Measurements from ENCODE around the gene A1CF.
"Not testable (repeated sequence)": the region's sequence is repeated elsewhere in the genome, so short reads cannot be mapped to it uniquely, and the experiment has no call there.

Gene A1CF, protein sequence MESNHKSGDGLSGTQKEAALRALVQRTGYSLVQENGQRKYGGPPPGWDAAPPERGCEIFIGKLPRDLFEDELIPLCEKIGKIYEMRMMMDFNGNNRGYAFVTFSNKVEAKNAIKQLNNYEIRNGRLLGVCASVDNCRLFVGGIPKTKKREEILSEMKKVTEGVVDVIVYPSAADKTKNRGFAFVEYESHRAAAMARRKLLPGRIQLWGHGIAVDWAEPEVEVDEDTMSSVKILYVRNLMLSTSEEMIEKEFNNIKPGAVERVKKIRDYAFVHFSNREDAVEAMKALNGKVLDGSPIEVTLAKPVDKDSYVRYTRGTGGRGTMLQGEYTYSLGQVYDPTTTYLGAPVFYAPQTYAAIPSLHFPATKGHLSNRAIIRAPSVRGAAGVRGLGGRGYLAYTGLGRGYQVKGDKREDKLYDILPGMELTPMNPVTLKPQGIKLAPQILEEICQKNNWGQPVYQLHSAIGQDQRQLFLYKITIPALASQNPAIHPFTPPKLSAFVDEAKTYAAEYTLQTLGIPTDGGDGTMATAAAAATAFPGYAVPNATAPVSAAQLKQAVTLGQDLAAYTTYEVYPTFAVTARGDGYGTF

DNA sequence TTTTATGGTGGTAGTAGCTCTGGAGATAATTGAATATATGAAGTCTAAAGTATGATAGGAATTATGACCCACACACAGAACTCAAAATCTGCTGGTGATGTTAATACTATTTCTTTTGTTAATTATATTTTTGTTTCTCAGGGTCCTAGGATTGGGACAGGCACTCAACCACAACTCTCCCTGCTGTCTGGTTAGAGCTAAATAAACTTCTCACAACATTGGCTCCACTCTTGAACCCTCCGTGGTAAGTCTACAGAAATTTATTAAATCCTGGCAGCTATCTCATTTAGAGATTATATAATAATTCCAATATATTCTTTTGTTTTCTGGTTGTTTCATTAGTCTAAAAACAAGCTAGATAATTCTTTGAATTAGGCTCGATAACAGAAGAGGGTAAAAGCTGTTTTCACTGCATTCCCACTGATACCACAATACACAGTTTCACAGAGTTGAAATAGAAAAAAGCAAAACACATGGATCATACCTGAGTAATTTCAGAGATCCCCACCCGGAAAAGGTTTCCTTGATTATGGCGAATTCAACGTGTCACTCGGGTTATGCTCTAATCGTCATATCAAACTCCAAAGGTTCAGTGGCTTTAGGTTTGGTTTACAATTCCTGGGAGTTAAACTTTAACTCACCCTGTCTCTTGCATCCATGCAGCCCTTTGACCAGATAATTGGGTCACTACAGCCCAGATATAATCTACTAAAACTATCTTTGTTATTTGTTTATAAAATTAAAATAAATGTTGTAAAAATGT is at the start of gene A1CF:
Gene A1CF, minus strand, starts transcription at position 531 of the 763 bp plus-strand sequence. CDS start 25,687 bp downstream, outside the sequence.
- DNase-seq = no peak

DNA sequence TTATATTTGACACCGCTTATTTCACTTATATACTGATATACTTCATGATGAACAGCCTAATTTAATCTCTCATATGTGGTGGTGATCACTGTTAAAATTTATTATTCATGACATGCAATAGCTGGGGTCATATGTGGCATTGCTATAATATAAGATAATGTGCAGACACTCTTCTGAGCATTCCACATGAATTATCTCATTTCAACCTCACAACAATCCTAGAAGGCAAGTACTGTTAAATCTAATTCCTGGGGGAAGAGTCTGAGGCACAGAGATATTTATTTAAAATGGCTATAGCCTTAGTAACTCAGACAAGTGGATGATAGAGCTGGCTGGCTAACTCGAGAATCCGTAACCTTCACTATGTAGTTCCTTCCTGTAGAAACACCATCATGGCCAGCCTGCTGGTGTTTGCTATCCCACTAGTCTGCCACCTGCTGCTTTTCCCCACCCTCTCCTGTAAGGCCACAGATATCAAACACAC is 46.6 kb upstream of the A1CF start:
- no peak for DNase-seq

DNA sequence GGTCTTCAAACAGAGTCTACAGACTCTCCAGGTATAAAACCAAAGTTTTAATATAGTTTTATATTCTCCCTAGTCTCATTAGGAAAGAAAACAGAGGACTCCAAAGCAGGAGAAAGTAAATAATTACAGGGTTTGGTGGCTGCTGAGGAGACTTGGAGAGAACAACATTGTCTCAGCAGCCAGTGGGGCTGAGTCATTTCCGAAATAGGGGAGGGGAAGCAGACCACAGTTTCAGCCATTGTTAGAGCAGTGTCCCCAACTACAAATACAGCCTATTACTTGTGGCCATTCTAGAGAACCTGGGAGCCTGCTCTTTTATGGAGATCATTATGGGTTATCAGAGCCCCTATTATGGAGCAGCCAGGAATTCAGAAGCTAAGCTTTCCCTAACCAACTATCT is 44.2 kb upstream of the A1CF start:
- DNase-seq = no peak

DNA sequence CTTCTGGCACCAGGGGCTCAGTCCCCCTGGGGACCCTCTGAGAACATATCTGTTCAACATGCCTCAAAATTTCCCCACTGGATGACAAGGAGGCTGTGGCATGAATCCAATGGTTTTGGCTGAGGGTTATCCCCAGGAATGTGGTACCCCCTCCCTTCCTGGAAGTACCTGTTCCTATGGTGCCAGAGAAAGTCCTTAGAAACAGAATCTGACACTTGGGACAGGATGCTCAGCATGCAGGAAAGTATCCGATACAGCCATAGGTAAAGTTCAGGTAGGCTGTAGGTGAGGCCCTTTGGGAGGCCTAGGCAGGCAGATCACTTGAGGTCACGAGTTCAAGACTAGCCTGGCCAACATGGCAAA is 42.7 kb upstream of the A1CF start:
- no peak for DNase-seq

DNA sequence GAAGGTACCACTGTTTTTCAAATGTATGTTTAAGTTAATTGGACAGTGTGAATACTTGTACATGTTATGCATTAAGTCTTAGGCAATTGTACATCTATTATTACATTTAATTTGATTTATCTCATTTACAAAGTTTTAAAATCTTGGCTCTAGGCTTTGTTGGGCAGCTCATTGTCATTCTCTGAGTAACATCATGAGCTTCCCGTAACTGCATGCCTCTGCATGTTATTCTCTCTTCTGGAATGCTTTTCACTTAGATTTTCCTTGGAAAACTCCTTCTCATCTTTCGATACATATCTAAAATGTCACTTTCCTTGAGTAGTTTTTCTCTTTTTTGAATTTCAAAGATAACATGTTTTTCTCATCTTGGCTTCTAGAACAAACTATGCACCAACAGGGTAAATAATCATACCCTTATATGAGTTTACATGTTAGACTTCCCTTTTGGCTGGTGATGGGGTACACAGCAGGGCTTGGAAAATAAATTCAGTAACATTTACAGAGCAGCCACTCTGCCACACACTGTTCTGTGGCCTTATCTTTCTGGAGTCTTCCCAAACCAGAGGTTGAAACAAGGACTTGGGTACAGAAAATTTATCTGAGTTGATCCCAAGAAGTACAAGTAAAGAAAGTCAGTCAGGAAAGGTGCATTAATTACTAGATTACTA is 42.2 kb upstream of the A1CF start:
- DNase-seq = no peak

DNA sequence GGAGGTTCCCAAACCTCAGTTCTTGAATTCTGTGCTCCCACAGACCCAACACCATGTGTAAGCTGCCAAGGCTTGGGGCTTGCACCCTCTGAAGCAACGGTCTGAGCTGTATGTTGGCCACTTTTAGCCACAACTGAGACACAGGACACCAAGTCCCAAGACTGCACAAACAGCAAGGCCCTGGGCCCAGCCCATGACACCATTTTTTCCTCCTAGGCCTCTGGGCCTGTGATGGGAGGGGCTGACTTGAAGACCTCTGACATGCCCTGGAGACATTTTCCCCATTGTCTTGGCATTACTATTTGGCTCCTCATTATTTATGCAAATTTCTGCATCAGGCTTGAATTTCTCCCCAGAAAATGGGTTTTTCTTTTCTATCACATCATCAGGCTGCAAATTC is 38.0 kb upstream of the A1CF start:
- not testable (repeated sequence) for DNase-seq

DNA sequence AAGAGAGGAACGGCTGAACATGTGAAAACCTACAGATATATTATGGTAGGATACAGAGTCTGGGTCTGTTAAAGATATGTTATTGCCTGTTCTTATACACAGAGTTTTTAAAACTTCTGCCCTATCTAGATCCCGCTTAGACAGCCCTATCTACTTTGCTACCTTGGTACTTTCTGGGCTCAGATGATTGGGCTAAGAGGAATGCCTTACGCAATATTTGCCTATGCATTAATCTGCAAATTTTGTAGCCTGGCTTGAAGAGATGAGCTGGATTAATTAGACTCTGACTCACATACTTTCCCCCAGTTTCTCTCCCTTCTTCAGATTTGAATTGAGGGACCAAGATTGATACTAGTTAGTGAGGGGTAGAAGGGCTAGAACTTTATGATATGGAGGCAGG is 33.6 kb upstream of the A1CF start:
- no peak for DNase-seq

DNA sequence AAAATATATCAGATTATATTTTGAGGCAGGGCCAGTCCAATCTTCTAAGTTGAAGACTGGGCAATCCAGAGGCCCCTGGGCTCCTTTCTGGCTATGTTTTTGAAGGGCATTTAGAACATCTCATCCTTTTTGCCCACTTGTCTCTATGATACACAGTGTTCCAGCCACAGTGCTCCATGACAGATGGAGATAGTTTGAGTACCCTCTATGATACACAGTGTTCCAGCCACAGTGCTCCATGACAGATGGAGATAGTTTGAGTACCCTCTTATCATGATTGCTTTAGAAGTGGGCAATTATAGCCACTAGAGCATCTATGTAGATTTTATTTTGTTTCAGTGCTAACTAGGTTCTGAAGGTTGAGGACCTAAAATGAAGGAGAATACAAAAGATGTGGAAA is 33.1 kb upstream of the A1CF start:
- no peak for DNase-seq

DNA sequence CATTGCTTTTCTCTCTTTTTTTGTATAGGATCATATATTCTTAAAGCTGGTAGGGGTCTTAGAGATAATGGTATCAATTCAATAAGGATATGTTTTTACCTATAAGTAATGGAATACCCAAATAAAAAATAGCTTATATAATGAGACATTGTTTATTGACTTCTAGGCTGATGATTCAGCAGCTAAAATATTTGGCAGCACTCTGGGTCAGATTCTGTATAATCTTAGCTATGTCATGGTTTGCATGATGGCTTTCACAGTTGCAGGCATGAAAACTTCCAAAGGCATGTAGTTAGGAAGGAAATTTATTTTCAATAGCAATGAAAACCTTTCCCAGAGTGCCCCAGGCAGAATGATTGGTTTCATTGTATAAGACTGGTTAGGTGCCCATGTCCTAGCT is 32.1 kb upstream of the A1CF start:
- no peak for DNase-seq

DNA sequence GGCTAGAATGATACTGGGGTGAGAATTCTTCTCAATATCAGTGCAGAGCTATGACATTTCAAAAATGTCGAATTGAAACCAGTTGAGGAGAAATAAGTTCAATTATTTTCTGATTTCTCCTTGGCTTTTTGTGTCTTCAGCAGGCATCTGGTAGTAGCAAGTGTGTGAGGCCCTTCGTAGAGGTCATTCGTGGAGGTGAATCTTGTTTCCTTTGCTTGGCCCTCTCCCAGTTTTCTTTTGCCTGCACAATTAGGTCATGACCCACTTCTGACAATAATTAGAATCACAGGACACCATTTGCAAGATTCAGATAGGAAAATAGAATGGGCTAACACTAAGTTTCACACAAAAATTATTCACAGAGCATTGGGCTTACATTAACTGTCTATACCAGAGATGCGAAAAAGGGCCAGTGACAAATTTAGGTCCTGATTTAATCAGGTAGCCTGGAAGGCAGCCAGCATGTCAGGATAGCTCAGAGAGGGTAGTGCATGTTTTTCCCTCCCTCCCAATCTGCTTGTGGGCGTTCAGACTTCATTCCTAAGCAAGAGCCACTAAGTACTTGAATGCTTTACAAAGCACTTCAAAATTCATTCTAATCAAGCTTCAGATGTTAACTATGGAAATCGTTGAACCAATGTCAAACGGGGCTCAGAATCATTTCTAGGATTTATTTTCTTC is 24.0 kb upstream of the A1CF start:
- DNase-seq = no peak

DNA sequence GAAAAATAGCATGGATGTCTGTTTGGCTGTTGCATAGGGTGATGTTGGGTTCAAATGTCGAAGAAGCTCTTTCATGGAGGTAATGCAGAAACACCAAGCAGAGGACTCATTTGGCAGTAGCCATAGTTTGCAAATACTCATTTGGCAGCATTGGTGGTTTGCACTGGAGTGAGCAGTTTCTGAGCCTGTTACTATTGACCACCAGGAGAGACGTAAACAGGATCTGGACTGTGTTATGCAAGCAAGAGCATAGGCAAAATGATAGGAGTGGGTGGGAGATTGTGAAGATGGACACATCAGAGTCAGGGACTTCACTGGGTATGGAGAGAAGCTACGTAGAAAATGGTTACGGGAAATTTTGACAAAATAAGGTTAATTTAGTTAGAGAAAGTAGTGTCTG is 22.9 kb upstream of the A1CF start:
- DNase-seq = no peak

DNA sequence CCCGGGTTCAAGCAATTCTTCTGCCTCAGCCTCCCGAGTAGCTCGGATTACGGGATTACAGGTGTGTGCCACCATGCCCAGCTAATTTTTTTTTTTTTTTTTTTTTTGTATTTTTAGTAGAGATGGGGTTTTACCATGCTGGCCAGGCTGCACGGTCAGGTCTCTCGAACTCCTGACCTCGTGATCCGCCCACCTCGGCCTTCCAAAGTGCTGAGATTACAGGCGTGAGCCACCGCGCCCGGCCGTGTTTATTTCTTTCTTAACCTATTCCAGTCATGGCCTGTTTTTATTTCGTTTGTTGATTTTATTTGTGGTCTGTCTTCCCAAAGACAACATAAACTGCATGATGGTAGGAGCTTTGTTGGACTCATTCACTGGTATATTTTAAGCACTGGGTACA is 20.4 kb upstream of the A1CF start:
- DNase-seq = not testable (repeated sequence)

DNA sequence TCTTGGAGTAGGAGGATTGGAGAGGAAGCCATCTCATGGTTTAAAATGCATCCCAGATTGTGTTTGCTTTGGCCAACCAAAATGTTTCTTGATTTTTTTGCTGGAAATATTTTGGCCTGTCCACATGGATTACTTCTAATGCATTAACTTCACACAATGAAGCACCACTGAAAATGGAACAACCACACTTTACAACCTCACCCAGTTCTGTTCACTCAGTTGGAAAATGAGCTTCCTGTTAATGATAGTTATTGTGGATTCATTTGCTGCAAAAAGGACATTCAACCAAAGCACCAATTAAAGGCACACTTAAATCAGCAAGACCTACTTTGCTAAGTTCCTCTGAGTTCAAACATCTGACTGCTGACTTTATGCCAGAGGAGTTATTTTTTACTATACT is 11.3 kb upstream of the A1CF start:
- DNase-seq = no peak

DNA sequence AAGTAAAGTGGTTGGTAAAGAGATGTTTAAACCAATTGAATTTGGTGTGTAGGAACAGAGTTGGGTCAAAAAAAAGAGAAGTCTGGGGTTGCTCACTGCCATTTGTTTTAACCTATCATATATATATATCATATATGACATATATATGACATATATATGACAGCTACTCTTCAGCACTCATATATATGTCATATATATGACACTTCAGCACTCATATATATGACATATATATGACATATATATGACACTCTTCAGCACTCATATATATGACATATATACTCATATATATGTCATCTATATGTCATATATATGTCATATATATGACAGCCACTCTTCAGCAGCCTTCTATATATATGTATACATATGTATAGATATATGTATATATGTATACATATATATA is 8.9 kb upstream of the A1CF start:
- DNase-seq = no peak

DNA sequence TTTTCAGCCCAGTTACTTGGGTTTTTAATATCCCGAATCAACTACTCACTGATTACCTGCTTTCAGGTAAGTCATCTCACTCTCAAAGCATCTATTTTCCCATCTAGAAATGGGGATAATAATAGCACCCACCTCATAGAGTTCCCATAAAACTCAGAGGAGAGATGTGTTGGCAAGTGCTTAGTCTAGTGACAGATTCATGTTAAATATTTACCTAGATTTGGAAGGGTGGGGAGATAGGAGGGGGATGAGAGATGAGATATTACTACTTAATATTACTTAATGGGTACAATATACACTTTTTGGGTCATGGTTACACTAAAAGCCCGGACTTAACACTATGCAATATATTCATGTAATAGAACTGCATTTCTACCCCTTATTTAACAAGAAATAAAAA is 7.0 kb upstream of the A1CF start:
- no peak for DNase-seq

DNA sequence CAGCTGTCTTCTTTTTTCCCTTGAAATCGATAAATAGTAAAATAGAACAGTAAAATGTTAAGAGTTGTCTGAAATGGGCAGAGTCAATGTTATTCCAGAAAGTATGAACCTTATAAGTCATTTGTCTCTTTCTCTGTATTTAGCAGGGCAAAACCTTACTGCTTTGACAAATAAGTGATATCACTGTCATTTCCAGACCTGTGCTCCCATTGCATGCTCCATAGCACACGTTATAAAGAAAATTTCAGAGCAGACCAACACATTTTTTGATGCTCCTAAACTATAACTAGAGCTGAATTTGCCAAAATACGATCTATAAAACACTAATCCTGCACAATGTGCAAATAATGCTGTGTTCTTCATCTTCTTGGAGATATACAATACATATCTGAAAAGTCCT is 1.1 kb downstream of the A1CF start:
- no peak for DNase-seq

DNA sequence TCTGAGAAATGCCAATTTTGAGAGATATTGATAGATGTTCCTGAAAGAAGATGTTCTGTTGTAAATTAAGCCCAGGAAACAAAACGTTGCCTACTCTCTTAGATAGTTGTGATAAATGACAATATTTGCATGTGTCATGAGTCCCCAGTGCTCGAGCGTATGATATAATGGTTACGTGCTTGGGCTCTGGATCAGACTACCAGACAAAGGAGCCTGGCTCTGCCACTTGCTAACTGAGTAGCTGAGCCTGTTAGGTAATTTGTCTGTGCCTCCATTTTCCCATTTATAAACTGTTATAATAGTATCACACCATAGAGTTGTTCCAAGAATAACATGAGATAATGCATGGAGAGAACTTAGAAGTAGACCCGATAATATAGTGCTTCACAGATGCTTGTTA is 1.8 kb downstream of the A1CF start:
- DNase-seq = no peak

DNA sequence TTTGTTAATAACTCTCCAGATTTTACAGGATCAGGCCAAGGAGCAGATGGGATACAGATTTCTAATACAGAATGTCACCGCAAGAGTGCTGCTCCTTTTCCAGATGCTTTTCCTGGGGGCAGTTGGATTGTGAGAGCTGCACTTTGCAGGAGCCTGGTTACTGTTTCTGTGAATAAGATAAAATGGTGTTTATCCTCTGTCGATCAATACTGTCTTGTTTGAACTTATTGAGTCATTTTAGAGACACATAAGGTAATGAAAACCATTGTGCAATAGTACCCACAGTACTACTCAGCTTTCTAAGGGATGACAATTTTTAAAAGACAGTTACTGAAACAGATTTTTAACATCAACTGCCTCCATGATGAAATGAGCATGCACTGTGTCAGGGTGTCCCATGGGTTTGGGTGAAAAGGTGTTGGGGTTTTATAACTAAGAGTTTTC is 2.9 kb downstream of the A1CF start:
- DNase-seq = no peak

DNA sequence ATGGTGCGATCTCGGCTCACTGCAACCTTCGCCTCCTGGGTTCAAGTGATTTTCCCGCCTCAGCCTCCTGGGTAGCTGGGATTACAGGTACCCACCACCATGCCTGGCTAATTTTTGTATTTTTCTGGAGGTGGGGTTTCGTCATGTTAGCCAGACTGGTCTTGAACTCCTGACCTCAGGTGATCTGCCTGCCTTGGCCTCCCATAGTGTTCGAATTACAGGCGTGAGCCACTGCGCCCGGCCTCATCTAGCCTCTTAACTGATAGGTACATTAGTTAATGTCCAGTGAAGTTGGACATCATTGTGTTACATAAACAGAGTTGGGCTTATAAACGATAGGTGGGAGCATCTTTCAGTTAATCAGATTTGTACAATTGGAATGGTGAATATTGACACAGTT is 4.4 kb downstream of the A1CF start:
- DNase-seq = not testable (repeated sequence)

DNA sequence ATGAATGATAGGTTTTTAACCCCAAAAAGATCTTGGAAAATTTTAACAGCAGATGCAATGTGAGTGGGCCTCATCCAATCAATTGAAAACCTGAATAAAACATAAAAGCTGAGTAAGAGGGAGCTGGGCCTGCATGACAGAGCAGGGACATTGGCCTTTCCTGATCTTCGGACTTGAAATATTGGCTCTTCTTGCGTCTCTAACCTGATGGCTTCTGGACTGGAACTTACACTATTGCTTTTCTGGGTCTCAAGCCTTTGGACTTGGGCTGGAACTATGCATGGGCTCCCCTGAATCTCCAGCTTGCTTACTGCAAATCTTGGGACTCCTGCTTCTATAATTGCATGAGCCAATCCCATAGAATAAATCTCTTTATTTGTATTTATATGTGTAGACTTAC is 9.0 kb downstream of the A1CF start:
- no peak for DNase-seq

DNA sequence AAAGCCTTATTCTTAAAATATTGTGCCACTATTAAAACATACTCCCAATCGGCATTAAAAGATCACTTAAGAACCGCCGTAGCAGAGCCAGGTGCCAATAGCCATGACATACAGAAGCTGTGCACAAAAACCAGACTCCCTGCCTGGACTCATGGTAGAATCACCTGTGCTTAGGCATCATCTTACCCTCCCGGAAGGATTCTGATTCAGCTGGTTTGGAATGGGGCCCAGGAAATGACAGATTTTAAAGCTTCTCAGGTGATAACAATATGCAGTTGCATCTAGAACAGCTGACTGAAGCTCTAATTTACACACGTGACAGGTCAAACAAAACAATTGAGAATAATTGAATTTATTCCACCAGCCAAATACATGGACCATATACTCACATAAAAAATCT is 10.7 kb downstream of the A1CF start:
- DNase-seq = no peak

DNA sequence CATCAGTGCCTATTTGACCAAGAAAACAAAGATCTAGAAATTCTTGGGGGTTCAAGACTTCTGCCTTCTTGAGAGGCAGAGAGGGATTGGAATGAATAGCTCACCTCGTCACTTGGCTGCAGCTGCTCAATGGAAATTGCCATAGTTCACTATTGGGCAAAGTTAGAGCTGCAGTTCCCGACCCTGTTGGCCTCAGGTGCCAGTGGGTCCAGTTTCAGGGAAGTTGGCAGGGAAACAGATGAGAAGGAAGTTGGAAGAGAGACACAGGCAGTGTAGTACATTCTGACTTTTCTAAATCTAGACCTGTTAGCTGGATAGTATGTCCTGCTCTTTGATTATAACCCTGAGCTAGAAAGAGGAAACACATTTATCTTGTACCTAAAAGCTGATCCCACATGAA is 19.1 kb downstream of the A1CF start:
- no peak for DNase-seq

DNA sequence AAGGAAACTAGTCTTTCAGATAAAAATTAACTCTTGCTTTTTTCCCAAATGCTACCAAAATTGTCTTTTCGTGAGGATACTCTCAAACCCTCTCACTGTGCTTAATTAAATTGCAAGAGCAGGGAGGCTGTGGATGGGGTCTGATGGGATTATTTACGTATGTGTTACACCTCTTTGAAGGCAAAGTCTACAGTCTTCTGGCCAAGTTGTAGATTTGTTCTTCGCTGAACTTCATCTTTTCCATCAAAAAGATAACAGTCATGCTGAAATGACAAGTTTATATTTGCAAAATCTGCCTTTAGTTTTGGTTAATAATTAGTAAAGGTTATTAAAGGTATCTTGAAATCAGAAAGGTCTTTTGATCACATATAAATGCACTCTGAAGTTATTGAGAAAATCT is 22.7 kb downstream of the A1CF start:
- no peak for DNase-seq

Data from SHP77 treated with DMSO at 0.1 percent for 48 hours (cell line).